OCI-LY3 (cell line): ENCODE data around the gene PFN1.

Experiments used
- H2AFZ ChIP-seq: fragments of 200-600, 300-600 bp; shearing (Covaris generic); 2 replicates; pipeline ENCODE4 v1.6.0; 2014; ENCODE audit warnings: antibody characterized with exemption, low read depth, low read length
- H3K27ac ChIP-seq: fragments of 200-600, 300-600 bp; sonication (generic); 2 replicates; pipeline ENCODE4 v1.5.1; 2014; ENCODE audit warnings: mild to moderate bottlenecking, low read length, moderate library complexity, mixed read lengths
- H3K27me3 ChIP-seq: fragments of 200-600, 300-600 bp; sonication (generic); 2 replicates; pipeline ENCODE4 v1.6.1; 2014; ENCODE audit warnings: low read depth, low read length, mixed read lengths
- H3K36me3 ChIP-seq: fragments of 200-600, 300-600 bp; sonication (generic); replicated peaks from 2 replicates; pipeline ENCODE3; 2014; ENCODE audit warnings: low read depth, low read length, mixed read lengths
- H3K4me1 ChIP-seq: fragments of 300-600, 200-600 bp; sonication (generic); 2 replicates; pipeline ENCODE4 v1.6.1; 2014; ENCODE audit warnings: low read length, mixed read lengths
- H3K4me2 ChIP-seq: fragments of 200-600, 300-600 bp; sonication (generic); 2 replicates; pipeline ENCODE4 v1.6.1; 2014; ENCODE audit warnings: low read length, mixed read lengths
- H3K4me3 ChIP-seq: fragments of 300-600, 200-600 bp; sonication (generic); 2 replicates; pipeline ENCODE4 v1.5.1; 2014; ENCODE audit warnings: antibody characterized with exemption, mild to moderate bottlenecking, low read length, moderate library complexity
- H3K79me2 ChIP-seq: fragments of 300-600, 200-600 bp; shearing (Covaris generic); 2 replicates; pipeline ENCODE4 v1.6.1; 2014; ENCODE audit warnings: mild to moderate bottlenecking, low read length, mixed read lengths
- H3K9ac ChIP-seq: fragments of 300-600, 200-600 bp; shearing (Covaris generic); 2 replicates; pipeline ENCODE4 v1.6.0; 2014; ENCODE audit warnings: mild to moderate bottlenecking, low read length, moderate library complexity
- H3K9me3 ChIP-seq: fragments of 200-600, 300-600 bp; shearing (Covaris generic); 2 replicates; pipeline ENCODE4 v1.6.1; 2014; ENCODE audit warnings: low read length, mixed read lengths; ENCODE audit not compliant: insufficient read depth
- H4K20me1 ChIP-seq: fragments of 200-600, 300-600 bp; sonication (generic); 2 replicates; pipeline ENCODE4 v1.6.1; 2016; ENCODE audit warnings: low read length, mixed read lengths; ENCODE audit not compliant: insufficient read depth
- EZH2phosphoT487 ChIP-seq: fragments of 200-600 bp; shearing (Covaris generic); IDR thresholded peaks from 2 replicates; pipeline ENCODE4 v1.6.1; 2018; ENCODE audit warnings: antibody characterized with exemption, mixed run types, low read depth
- TF ChIP-seq, protein P1 (sequence below): fragments of 200-600, 300-600 bp; sonication (generic); IDR thresholded peaks from 2 replicates; pipeline ENCODE4 v1.5.1; 2014; ENCODE audit warnings: antibody characterized with exemption, low read length, low read depth

The PFN1 gene

DNA sequence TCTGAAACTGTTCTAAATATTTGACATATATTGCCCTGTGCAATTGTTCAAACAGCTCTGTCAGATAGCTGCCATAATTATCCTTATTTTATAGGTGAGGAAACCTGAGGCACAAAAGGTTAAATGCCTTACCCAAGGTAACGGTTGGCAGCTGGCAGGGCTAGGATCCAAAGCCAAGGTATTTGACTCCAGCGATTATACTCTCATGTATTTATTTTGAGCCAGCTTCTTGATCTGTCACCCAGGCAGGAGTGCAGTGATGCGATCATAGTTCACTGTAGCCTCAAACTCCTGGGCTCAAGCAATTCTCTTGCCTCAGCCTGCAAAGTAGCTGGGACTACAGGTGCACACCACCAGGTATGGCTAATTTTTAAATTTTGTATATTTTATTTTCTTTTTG, 9.8 kb upstream of the PFN1 start:
- no peak for TF ChIP-seq EZH2phosphoT487
- TF ChIP-seq, protein P1, sequence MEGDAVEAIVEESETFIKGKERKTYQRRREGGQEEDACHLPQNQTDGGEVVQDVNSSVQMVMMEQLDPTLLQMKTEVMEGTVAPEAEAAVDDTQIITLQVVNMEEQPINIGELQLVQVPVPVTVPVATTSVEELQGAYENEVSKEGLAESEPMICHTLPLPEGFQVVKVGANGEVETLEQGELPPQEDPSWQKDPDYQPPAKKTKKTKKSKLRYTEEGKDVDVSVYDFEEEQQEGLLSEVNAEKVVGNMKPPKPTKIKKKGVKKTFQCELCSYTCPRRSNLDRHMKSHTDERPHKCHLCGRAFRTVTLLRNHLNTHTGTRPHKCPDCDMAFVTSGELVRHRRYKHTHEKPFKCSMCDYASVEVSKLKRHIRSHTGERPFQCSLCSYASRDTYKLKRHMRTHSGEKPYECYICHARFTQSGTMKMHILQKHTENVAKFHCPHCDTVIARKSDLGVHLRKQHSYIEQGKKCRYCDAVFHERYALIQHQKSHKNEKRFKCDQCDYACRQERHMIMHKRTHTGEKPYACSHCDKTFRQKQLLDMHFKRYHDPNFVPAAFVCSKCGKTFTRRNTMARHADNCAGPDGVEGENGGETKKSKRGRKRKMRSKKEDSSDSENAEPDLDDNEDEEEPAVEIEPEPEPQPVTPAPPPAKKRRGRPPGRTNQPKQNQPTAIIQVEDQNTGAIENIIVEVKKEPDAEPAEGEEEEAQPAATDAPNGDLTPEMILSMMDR = no peak
- H3K4me1 ChIP-seq = no peaks in the 10 kb centered on the region
- H4K20me1 ChIP-seq = no peaks in the 10 kb centered on the region
- H3K27ac ChIP-seq = no peak overlapping the region
- no peak overlapping the region for H2AFZ ChIP-seq
- H3K4me2 ChIP-seq = no peak overlapping the region
- H3K27me3 ChIP-seq = no peaks in the 10 kb centered on the region
- H3K9ac ChIP-seq = no peak overlapping the region
- H3K36me3 ChIP-seq = no peaks in the 10 kb centered on the region
- H3K9me3 ChIP-seq = no peaks in the 10 kb centered on the region
- no peak overlapping the region for H3K4me3 ChIP-seq
- no peaks in the 10 kb centered on the region for H3K79me2 ChIP-seq

DNA sequence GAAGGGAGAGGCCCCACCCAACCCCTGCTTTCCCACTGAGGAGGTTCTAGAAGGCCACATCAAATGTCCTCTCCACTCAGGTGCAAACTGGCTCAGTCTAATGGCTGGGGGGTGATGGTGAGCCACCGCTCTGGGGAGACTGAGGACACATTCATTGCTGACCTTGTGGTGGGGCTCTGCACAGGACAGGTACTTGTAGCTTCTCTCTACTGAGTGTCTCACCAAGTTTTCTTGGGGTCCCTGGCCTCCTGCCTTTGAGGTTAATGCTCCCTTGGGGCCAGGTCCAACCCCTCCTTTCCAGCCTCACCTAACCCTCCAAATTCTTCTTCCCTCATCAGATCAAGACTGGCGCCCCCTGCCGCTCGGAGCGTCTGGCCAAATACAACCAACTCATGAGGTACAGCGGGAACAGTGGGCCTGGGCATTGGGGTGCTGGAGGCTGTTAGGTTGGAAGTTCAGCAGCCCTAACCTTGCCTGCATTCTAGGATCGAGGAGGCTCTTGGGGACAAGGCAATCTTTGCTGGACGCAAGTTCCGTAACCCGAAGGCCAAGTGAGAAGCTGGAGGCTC, 8.2 kb upstream of the PFN1 start:
- no peaks in the 10 kb centered on the region for H4K20me1 ChIP-seq
- H2AFZ ChIP-seq = no peak overlapping the region
- H3K9ac ChIP-seq = no peak overlapping the region
- TF ChIP-seq EZH2phosphoT487 = no peak
- TF ChIP-seq, protein P1 = peak; percentile 59
- H3K79me2 ChIP-seq = peaks cover under 1% of the 10 kb centered on the region; the same call in 1 of the 2 replicates
- H3K27ac ChIP-seq = no peak overlapping the region
- H3K36me3 ChIP-seq = no peaks in the 10 kb centered on the region
- H3K9me3 ChIP-seq = no peaks in the 10 kb centered on the region
- peaks cover 3% of the 10 kb centered on the region; the same call in 1 of the 2 replicates for H3K4me1 ChIP-seq
- H3K4me3 ChIP-seq = no peak overlapping the region
- no peaks in the 10 kb centered on the region for H3K27me3 ChIP-seq
- no peak overlapping the region for H3K4me2 ChIP-seq

DNA sequence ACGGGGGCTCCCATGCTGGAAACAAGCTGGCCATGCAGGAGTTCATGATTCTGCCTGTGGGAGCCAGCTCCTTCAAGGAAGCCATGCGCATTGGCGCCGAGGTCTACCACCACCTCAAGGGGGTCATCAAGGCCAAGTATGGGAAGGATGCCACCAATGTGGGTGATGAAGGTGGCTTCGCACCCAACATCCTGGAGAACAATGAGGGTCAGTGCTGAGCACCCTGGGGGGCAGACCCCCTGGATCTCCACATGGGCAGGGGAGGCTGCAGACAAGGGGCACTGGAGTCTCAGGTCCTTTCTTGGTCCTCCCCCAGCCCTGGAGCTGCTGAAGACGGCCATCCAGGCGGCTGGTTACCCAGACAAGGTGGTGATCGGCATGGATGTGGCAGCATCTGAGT, 6.8 kb upstream of the PFN1 start:
- no peak for TF ChIP-seq EZH2phosphoT487
- TF ChIP-seq, protein P1 = no peak
- Histone ChIP-seq H3K4me3 (no peak overlapping the region), H2AFZ (no peak overlapping the region), H3K4me1 (peaks cover 14% of the 10 kb centered on the region), H3K9me3 (no peaks in the 10 kb centered on the region), H3K9ac (no peak overlapping the region), H3K27me3 (no peaks in the 10 kb centered on the region), H3K27ac (no peak overlapping the region), H3K79me2 (peaks cover 16% of the 10 kb centered on the region; the same call in 1 of the 2 replicates), H3K36me3 (no peaks in the 10 kb centered on the region), H3K4me2 (no peak overlapping the region), H4K20me1 (no peaks in the 10 kb centered on the region)

DNA sequence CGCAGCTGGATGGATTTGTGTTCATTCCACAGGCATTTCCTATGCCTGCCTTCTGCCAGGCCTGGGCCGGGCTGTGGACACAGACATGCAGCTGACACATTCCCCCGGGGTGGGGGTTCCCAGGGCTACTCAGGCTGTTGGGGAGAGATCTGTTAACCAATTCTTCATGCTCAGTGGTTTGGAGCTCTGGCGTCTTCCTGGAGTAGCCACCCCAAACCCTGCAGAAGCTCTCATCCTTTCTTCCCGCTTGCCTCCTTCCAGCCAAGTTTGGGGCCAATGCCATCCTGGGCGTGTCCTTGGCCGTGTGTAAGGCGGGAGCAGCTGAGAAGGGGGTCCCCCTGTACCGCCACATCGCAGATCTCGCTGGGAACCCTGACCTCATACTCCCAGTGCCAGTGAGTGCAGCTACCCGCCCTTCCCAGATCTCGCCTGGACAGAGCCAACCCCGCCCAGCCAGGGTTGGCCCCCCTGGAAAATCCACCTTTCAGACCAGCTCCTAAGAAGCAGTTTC, 5.2 kb upstream of the PFN1 start:
- Histone ChIP-seq H2AFZ (no peak overlapping the region), H3K4me3 (no peak overlapping the region), H3K9ac (no peak overlapping the region), H3K9me3 (no peaks in the 10 kb centered on the region), H4K20me1 (no peaks in the 10 kb centered on the region), H3K27ac (no peak overlapping the region), H3K27me3 (no peaks in the 10 kb centered on the region), H3K79me2 (peaks cover 19% of the 10 kb centered on the region; the same call in 1 of the 2 replicates), H3K4me1 (peaks cover 14% of the 10 kb centered on the region), H3K36me3 (no peaks in the 10 kb centered on the region), H3K4me2 (no peak overlapping the region)
- TF ChIP-seq, protein P1 = no peak
- no peak for TF ChIP-seq EZH2phosphoT487
